DND-41 (cell line): Measurements from ENCODE around the gene PPM1J.

Experiments
- CTCF ChIP-seq: IDR thresholded peaks from 2 replicates; pipeline ENCODE4 v1.5.1; 2012; ENCODE audit warnings: borderline replicate concordance, low read length, moderate library complexity, mild to moderate bottlenecking; ENCODE audit not compliant: poor library complexity, severe bottlenecking; ENCODE audit errors: extremely low read depth
- EZH2 ChIP-seq: IDR thresholded peaks from 3 replicates; pipeline ENCODE4 v1.6.1; 2012; ENCODE audit warnings: borderline replicate concordance, low read depth, mild to moderate bottlenecking, moderate library complexity, low read length, inconsistent platforms; ENCODE audit not compliant: severe bottlenecking

- TF ChIP-seq CTCF (no peak), EZH2 (no peak)
Observed at GRCh38 chr1:112735752-112736151, 20.6 kb upstream of the PPM1J start.
